Measurements from ENCODE around the gene ATP2C2.

- no peak for TF ChIP-seq POLR2A (IDR thresholded peaks at IDR 0.05)
- TF ChIP-seq CTCF (IDR thresholded peaks at IDR 0.05): no peak
These were observed 127.2 kb downstream of the ATP2C2 start for GRCh38 chr16:84495506-84495905.

Measured in esophagus squamous epithelium (tissue), 4 donors.